ENCODE measurements around the gene WNT1.

DNA sequence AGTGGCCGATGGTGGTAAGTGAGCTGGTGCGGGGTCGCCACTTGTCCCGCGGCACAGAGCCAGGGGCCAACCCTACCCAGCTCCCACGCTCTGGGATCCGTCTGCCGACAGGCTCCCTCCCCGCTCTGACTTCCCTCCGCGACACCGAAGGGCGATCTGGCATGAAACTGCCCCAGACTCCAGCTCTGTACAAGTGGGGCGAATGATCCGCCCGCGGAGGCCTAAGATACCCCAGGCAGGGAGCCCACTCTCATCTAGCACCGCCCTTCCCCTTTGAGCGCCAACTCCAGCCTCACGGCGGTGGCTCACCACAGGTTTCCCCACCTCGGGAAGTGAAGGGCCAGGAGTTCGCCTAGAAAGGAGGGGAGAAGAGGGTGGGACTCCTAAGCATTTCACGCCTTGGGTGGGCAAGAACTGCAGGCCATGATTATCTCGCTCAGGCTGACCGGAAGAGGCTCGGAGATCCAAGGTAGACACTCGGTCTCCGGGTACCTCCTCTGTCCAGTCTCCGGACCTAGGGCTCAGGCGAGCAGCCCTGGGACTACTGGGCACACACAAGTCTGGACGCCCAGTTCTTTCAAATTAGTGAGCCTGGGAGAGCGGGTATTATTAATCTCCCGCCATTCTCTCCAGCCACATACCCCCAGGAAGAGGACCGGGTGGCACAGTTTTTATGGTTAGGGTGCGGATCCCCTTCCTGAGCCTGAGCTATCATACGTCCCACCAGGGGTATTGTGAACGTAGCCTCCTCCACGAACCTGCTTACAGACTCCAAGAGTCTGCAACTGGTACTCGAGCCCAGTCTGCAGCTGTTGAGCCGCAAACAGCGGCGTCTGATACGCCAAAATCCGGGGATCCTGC is 849 bp downstream of the WNT1 start:
- TF ChIP-seq, protein P1, sequence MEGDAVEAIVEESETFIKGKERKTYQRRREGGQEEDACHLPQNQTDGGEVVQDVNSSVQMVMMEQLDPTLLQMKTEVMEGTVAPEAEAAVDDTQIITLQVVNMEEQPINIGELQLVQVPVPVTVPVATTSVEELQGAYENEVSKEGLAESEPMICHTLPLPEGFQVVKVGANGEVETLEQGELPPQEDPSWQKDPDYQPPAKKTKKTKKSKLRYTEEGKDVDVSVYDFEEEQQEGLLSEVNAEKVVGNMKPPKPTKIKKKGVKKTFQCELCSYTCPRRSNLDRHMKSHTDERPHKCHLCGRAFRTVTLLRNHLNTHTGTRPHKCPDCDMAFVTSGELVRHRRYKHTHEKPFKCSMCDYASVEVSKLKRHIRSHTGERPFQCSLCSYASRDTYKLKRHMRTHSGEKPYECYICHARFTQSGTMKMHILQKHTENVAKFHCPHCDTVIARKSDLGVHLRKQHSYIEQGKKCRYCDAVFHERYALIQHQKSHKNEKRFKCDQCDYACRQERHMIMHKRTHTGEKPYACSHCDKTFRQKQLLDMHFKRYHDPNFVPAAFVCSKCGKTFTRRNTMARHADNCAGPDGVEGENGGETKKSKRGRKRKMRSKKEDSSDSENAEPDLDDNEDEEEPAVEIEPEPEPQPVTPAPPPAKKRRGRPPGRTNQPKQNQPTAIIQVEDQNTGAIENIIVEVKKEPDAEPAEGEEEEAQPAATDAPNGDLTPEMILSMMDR (IDR thresholded peaks at IDR 0.05), result no peak
- no peak for TF ChIP-seq POLR2A (IDR thresholded peaks at IDR 0.05)

All from tibial nerve (tissue), 3 donors.